HG02981 (cell line): ENCODE results near the gene DYSF.

Experiments
- ATAC-seq: cut with Tn5 transposase; IDR thresholded peaks from one replicate; pipeline ENCODE4 v1.9.1; 2021; ENCODE audit warnings: mild to moderate bottlenecking, moderate library complexity; ENCODE audit not compliant: unreplicated experiment

The DYSF gene

GRCh38 chr2:71564361-71564760 is 111.0 kb downstream of the DYSF start:
- ATAC-seq: no peak

DNA sequence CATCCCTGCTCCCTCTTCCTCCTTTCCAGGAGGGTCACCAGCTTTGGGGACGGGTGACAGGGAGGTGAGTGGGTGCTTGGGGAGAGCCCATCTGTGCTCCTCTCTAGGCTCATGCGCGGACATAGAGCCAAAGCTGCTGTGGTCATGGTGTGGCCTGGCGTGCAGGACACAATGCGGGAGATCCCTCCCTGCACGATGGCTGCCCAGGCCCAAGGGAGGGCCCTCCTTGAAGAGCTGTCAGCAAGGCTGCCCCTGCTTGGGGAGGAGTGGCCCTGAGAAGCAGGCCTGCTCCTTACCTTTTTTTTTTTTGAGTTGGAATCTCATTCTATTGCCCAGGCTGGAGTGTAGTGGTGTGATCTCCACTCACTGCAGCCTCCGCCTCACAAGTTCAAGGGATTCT is 111.4 kb downstream of the DYSF start:
- ATAC-seq: no peak

GRCh38 chr2:71566372-71566771 is 113.0 kb downstream of the DYSF start:
- ATAC-seq: no peak

DNA sequence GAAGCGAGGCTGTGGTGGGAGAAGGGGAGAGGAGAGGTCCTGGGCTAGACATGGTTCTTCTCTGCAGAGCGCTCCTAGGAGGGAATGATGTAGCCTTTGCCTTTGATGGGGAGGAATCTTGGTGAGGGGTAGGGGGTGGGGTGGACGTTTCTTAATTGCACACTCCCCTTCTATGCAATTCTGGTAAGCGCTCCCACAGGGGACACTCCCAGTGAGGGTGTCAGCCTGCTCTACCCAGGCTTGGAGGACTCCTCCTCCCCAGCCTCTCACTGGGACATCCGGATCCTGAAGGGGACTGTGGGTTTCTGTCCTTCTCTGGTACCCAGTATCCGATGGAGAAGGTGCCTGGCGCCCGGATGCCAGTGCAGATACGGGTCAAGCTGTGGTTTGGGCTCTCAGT is 114.3 kb downstream of the DYSF start:
- ATAC-seq: no peak

DNA sequence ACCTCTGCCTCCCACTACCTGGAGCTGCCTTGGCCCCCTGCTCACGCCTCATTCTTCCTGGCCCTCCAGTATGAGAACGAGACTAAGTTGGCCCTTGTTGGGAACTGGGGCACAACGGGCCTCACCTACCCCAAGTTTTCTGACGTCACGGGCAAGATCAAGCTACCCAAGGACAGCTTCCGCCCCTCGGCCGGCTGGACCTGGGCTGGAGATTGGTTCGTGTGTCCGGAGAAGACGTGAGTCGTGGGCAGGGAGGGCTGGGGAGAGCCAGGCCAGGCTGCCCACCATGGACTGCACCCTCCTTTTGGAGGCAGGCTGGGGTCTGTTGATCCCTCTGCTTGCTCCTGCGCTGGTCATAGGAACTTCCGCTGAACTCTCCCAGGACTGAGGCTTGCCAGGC is 114.7 kb downstream of the DYSF start:
- ATAC-seq: no peak

DNA sequence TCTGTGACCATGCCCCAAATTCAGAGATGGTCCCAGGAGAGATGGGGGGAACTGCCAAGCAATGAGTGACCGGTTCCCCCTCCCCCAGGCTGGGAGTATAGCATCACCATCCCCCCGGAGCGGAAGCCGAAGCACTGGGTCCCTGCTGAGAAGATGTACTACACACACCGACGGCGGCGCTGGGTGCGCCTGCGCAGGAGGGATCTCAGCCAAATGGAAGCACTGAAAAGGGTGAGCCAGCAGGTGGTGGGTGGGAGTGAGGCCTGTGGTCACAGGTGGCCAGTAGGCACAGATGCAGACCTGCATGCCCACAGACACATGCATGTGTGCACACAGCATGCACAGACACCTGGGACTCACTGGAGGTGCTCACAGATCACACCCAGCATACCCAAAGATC is 117.2 kb downstream of the DYSF start:
- ATAC-seq: no peak

DNA sequence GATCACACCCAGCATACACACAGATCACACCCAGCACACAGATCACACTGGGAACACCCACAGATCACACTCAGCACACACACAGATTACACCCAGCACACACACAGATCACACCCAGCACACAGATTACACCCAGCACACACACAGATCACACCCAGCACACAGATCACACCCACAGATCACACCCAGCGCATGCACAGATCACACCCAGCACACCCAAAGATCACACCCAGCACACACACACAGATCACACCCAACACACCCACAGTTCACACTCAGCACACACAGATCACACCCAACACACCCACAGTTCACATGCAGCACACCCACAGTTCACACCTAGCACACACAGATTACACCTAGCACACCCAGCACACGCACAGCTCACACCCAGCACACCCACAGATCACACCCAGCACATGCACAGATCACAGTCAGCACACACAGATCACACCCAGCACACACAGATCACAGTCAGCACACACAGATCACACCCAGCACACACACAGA is 117.6 kb downstream of the DYSF start:
- no peak for ATAC-seq

DNA sequence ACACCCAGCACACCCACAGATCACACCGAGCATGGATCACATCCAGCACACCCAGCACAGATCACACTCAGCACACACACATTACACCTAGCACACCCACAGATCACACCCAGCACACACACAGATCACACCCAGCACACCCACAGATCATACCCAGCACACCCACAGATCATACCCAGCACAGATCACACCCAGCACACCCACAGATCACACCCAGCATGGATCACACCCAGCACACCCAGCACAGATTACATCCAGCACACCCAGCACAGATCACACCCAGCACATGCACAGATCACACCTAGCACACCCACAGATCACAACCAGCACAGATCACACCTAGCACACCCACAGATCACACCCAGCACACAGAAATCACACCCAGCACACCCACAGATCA is 118.6 kb downstream of the DYSF start:
- ATAC-seq: no peak

DNA sequence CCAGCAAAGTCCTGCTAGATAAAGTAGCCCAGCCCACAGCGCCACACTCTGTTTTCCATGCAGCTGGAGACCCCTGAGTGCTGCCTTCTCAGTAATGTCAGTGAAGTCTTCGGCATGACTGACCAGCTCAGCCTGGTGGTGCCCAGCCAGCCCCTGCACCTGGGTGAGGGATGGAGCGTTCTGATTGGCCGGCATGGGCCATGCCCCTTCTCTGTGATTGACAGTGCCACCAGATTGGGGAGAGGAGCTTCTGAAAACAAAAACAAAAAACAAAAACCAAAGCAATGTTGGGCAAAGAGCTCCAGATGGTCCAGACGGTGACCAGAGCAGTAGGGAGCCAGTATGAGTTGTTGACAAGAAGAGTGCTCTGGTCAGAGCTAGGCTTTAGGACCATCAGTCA is 122.6 kb downstream of the DYSF start:
- no peak for ATAC-seq

- no peak for ATAC-seq
These were observed 123.2 kb downstream of the DYSF start for GRCh38 chr2:71576541-71576940.

DNA sequence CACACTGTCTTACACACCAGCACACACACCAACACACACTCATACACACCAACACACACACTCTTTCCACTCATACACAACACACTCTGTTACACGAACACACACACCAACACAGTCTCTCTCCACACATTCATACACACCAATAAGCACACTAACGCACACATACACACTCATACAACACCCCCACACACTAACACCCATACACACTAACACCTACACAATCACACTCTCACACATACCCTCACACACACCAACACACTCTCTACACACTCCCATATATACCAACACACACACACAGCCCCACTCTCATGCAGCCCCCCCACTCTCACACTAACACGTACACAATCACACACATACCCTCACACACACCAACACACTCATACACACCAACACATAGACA is 123.8 kb downstream of the DYSF start:
- no peak for ATAC-seq

DNA sequence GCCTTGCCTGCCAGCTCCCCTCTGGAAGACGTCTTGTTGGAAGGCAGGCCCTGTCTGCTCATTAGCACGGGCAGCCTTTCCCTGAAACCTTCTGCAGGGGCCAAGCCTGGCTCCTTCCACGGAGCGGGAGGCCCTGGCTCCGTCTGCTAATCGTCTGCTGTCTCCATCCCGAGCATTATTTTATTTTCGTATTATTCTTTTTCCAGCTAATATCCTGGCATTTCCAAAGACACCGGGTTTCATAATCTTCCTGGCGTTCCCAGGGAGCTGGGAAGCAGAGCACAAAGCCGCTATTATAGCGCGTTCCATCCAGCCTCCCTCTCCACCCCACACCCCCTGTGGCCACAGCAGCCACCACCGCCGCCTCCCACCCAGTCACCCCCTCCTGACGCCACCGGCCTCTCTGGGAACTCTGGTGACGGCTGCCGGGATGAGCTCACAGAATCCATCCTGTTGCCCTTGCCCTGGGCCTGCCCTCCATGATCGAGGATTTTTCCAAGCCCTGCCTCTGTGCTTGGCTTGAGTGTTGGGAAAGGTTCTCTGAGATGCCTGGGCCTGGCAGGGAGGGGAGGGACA is 125.5 kb downstream of the DYSF start:
- no peak for ATAC-seq

DNA sequence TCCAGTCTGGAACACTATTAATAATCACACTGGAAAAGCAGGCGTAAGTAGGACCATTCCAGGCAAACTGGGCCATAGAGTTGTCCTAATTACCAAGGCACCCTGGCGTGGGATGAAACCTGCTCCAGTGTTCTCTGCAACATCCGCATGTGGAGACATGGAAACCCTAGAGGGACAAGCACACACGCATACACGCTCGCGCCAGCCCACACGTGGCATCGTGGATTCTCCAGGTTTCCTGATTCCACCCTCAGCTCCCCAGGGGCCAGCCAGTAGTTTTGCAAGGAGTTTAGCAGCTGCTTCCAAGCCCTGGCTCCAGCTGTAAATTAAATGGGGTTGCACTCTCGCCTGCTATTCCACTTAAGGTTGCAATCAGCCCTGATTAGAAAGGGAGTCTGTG is 127.7 kb downstream of the DYSF start:
- no peak for ATAC-seq

DNA sequence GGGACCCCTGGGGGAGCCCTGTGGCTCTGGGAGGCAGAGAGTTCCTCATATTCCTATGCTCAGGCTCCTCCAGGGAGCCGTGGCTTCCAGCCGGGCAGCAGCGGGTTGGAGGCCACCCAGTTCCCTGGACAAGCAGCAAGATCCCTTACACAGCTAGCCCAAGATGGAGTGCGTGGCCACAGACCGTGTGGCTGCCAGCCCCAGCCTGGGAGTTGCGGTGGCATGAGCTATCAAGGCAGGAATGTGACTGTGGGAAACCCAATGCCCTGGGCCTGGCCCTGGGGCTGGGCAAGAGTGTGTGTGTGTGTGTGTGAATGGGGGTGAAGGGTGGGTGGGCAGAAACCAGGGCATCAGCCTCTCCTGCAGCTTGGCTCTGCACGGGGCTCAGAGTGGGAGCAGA is 130.5 kb downstream of the DYSF start:
- no peak for ATAC-seq

- no peak for ATAC-seq
These were observed 133.1 kb downstream of the DYSF start for GRCh38 chr2:71586471-71586870.

DNA sequence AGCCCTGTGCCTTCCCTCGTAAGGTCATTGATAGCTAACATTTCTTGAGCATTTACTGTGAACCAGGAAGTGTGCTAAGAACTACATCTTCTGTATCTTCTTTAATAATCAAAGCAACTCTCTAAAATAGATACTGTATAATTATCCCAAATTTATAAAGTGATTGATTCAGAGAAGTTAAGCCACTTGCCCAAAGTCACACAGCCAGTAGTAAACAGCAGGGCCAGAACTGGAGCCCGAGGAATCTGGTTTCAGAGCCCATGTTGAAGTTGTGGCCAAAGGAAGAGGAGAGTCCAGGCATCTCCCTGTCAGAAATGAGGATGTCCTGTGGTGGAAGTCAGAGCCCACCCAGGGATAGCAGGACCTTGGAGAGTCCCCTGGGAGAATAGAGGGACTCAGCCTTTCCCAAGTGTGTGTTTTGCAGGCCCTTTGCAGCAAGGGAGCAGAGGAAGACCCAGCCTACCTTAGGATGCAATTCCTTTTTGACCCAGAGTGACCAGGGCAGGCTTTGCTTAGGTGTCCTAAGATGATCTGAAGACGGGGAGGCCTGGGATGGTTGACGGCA is 134.2 kb downstream of the DYSF start:
- ATAC-seq: no peak

DNA sequence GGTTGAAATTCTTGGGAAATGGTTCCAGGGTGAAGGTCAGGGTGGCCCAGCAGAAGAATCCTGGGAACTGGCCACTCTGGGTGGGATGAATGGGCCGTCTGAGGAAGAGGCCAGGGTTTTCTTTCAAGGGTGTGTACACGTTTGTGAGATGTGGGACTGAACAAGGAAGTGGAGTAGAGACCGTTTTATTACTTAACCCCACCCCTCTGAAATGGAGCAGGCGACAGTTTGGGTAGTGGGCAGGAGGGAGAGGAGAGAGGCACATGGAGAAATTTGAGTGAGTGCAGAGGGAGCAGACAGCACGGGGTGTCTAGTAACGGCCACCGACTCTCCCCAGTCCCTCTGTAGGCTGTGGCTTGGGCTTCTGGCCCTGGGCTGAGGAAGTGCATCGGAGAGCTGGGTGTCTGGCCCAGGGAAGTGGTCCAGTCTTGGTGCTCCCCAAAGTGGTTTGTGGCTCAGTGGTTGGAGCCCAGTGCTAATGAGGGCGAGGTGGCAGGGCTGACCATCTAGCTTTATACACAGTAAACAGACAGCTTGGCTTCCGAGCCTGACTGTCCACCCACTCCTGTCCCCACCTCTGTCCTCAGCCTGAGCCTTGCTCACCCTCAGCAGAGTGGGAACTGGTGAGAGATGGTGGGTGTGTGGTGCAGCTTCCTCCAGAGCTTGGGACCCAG is 135.3 kb downstream of the DYSF start:
- no peak for ATAC-seq

DNA sequence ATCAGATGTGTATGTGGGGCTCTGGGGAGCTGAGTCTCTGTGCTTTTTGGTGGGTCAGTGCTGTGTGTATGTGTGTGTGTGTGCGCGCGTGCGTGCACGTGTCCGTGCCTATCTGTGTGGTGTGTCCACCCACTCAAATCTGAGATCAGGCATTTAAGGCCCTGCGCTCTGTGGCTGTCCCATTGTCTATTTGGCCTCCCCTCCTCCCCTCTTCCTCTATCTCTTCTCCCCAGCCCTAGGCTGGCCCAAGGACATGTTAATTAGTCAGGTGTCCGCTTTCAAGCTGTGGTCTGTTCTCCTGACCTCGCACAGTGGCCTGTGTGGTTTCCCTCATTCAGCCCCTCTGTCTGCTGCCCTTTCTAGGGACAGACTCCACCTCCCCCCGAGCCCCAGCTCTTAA is 136.4 kb downstream of the DYSF start:
- no peak for ATAC-seq

- ATAC-seq: no peak
These were observed 137.7 kb downstream of the DYSF start for GRCh38 chr2:71591044-71591443.

DNA sequence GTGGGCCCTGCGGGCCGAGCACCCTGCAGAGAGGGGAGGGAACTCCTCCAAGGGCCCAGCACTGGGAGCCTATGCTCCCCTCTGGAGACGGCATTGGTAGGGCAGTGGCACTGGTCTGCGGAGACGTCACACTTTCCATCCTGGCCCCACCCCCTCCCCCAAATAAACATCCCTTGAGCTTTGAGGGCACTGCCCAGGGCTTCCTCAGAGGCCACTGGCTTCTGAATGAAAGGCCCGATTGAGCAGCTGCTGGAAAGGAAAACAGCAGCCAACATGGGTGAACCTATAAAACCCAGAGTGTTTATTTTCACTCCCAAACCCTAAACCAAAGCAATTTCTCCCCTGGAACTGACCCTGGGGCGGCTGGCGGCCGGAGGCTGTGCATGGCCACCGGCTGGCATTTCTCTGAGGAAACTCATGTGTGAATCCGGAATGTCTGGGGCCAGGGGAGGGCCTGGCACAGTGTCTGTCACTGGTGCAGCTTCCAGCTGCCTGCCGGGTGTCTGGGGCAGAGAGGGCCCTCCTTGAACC is 138.9 kb downstream of the DYSF start:
- no peak for ATAC-seq

- ATAC-seq: no peak
These were observed 142.2 kb downstream of the DYSF start for GRCh38 chr2:71595569-71595968.

GRCh38 chr2:71596011-71596410 is 142.7 kb downstream of the DYSF start:
- ATAC-seq: no peak
